ENCODE results near the gene DNAJB11. TPM values are rescaled to one million over a fixed set of nuclear protein-coding genes. Genes with fewer than 3 reads are reported as not detected.
"Not testable (repeated sequence)": the region's sequence is repeated elsewhere in the genome, so short reads cannot be mapped to it uniquely, and the experiment has no call there.

Gene DNAJB11
- total RNA-seq, 2 donors from 2014 or later: 38.9 to 76.5 TPM

DNA sequence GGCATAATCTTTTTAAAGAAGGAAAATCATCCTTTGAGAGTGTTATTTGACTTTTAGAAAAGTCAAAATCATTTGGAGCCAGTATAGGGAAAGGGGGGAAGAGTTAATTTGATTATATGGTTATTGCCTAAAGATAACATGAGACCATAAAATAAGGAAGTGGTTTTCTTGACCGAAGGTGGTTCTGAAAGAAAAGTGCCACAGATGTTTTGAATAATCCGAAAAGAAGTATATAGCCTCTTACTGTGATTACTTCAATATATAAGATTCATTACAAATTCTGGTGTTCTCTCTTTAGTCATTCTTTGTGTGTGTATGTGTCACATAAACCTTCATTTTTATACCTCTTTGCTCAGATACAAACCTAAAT is 1.1 kb downstream of the DNAJB11 start:
- Histone ChIP-seq H3K4me3 (peak overlapping the region; percentile 89 to 99), H3K27me3 (no peaks in the 10 kb centered on the region), H3K4me1 (peaks cover 35% of the 10 kb centered on the region), H3K9me3 (no peaks in the 10 kb centered on the region), H3K27ac (no peak overlapping the region), H3K36me3 (replicated peaks in 1 of 2; ENCODE audit: insufficient read depth in 1 of 2, low read depth in 2 of 2) (peaks cover 0 to 2% of the 10 kb centered on the region in 2 donors)
- DNase-seq (no peak), ATAC-seq (no peak)
- WGBS, 2 donors: 30 to 45% methylated on average over 2 of the region's 2 CpGs
- no peak for TF ChIP-seq POLR2A (IDR thresholded peaks at IDR 0.05)
- TF ChIP-seq, protein P1, sequence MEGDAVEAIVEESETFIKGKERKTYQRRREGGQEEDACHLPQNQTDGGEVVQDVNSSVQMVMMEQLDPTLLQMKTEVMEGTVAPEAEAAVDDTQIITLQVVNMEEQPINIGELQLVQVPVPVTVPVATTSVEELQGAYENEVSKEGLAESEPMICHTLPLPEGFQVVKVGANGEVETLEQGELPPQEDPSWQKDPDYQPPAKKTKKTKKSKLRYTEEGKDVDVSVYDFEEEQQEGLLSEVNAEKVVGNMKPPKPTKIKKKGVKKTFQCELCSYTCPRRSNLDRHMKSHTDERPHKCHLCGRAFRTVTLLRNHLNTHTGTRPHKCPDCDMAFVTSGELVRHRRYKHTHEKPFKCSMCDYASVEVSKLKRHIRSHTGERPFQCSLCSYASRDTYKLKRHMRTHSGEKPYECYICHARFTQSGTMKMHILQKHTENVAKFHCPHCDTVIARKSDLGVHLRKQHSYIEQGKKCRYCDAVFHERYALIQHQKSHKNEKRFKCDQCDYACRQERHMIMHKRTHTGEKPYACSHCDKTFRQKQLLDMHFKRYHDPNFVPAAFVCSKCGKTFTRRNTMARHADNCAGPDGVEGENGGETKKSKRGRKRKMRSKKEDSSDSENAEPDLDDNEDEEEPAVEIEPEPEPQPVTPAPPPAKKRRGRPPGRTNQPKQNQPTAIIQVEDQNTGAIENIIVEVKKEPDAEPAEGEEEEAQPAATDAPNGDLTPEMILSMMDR (IDR thresholded peaks at IDR 0.05): no peak
- intact Hi-C loops (cut with DNase I): no loop called here

- 68 to 69% methylated on average over 2 of the region's 2 CpGs for WGBS, 2 donors
- Histone ChIP-seq H3K4me1 (peaks cover 8% of the 10 kb centered on the region), H3K27me3 (no peaks in the 10 kb centered on the region), H3K9me3 (no peaks in the 10 kb centered on the region), H3K36me3 (replicated peaks in 1 of 2; ENCODE audit: insufficient read depth in 1 of 2, low read depth in 2 of 2) (peaks cover 0 to 15% of the 10 kb centered on the region in 2 donors), H3K27ac (no peak overlapping the region), H3K4me3 (no peak overlapping the region)
- no peak for ATAC-seq
- no peak for TF ChIP-seq POLR2A (IDR thresholded peaks at IDR 0.05)
- TF ChIP-seq, protein P1 (IDR thresholded peaks at IDR 0.05): no peak
- intact Hi-C loops (cut with DNase I): no loop called here
- no peak for DNase-seq
These were observed 7.0 kb downstream of the DNAJB11 start for GRCh38 chr3:186577521-186577920.

- WGBS, 2 donors: 71 to 81% methylated on average over 3 of the region's 3 CpGs
- DNase-seq (no peak), ATAC-seq (peak; percentile 76)
- Histone ChIP-seq H3K36me3 (replicated peaks in 1 of 2; ENCODE audit: insufficient read depth in 1 of 2, low read depth in 2 of 2) (peaks cover 4 to 27% of the 10 kb centered on the region in 2 donors), H3K4me1 (no peaks in the 10 kb centered on the region), H3K27me3 (no peaks in the 10 kb centered on the region), H3K4me3 (no peak overlapping the region), H3K9me3 (no peaks in the 10 kb centered on the region), H3K27ac (peak overlapping the region in 2 of 4 donors; percentile 2 to 26)
- intact Hi-C loops (cut with DNase I): no loop called here
- TF ChIP-seq, protein P1 (IDR thresholded peaks at IDR 0.05): no peak
- TF ChIP-seq POLR2A (IDR thresholded peaks at IDR 0.05): no peak
These were observed 10.3 kb downstream of the DNAJB11 start for GRCh38 chr3:186580785-186581184.

GRCh38 chr3:186582541-186582940 is 12.0 kb downstream of the DNAJB11 start:
- Histone ChIP-seq H3K36me3 (replicated peaks in 1 of 2; ENCODE audit: insufficient read depth in 1 of 2, low read depth in 2 of 2) (peaks cover 4 to 26% of the 10 kb centered on the region in 2 donors), H3K4me3 (no peak overlapping the region), H3K27me3 (no peaks in the 10 kb centered on the region), H3K4me1 (no peaks in the 10 kb centered on the region), H3K27ac (no peak overlapping the region), H3K9me3 (no peaks in the 10 kb centered on the region)
- ATAC-seq: no peak
- TF ChIP-seq, protein P1 (IDR thresholded peaks at IDR 0.05): no peak
- no peak for TF ChIP-seq POLR2A (IDR thresholded peaks at IDR 0.05)
- 94 to 95% methylated on average over 6 of the region's 6 CpGs for WGBS, 2 donors
- intact Hi-C loops (cut with DNase I): no loop called here
- DNase-seq: no peak

- H3K27me3 ChIP-seq: no peaks in the 10 kb centered on the region
- TF ChIP-seq, protein P1 (IDR thresholded peaks at IDR 0.05): no peak
- TF ChIP-seq POLR2A (IDR thresholded peaks at IDR 0.05): no peak
- intact Hi-C loops (cut with DNase I): no loop called here
- WGBS, 2 donors: 73 to 79% methylated on average over 5 of the region's 5 CpGs
- DNase-seq (no peak), ATAC-seq (no peak)
- H3K4me3 ChIP-seq: no peak overlapping the region
- no peaks in the 10 kb centered on the region for H3K9me3 ChIP-seq
- H3K27ac ChIP-seq: no peak overlapping the region
- no peaks in the 10 kb centered on the region for H3K4me1 ChIP-seq
- H3K36me3 ChIP-seq (replicated peaks in 1 of 2; ENCODE audit: insufficient read depth in 1 of 2, low read depth in 2 of 2): peaks cover 4 to 23% of the 10 kb centered on the region in 2 donors
These were observed 13.3 kb downstream of the DNAJB11 start for GRCh38 chr3:186583831-186584230.

- H3K36me3 ChIP-seq (replicated peaks in 1 of 2; ENCODE audit: insufficient read depth in 1 of 2, low read depth in 2 of 2): peaks cover 4 to 20% of the 10 kb centered on the region in 2 donors
- H3K9me3 ChIP-seq; H3K4me3 ChIP-seq; H3K27ac ChIP-seq; DNase-seq; H3K27me3 ChIP-seq; intact Hi-C loops (cut with DNase I); ATAC-seq: not testable (repeated sequence)
- H3K4me1 ChIP-seq: peaks cover 14% of the 10 kb centered on the region
- WGBS, 2 donors: 77 to 86% methylated on average over 9 of the region's 9 CpGs
These were observed 15.7 kb downstream of the DNAJB11 start for GRCh38 chr3:186586245-186586644.

Data from body of pancreas (tissue), 4 donors.